Parathyroid adenoma (tissue), 2 donors: ENCODE measurements around the gene APEH.

Source experiments
- H2AFZ ChIP-seq: fragments of 300-600 bp; sonication (generic); one replicate; pipeline ENCODE4 v1.7.0; 2017; ENCODE audit warnings: antibody characterized with exemption, mild to moderate bottlenecking
- H3K27ac ChIP-seq: fragments of 300-600 bp; sonication (generic); one replicate; pipeline ENCODE4 v1.7.0; 2017
- H3K27me3 ChIP-seq: fragments of 300-600 bp; sonication (generic); one replicate; pipeline ENCODE4 v1.7.0; 2017; ENCODE audit warnings: low read length; ENCODE audit not compliant: control insufficient read depth, insufficient read depth
- H3K36me3 ChIP-seq: fragments of 300-600 bp; sonication (generic); one replicate; pipeline ENCODE4 v1.7.0; 2017; ENCODE audit warnings: low read length; ENCODE audit not compliant: control insufficient read depth, insufficient read depth
- H3K4me1 ChIP-seq: fragments of 300-600 bp; sonication (generic); one replicate; pipeline ENCODE4 v1.7.0; 2017; ENCODE audit warnings: control low read depth
- H3K4me2 ChIP-seq: fragments of 300-600 bp; sonication (generic); one replicate; pipeline ENCODE4 v1.7.0; 2017; ENCODE audit warnings: low read length
- H3K4me3 ChIP-seq: fragments of 300-600 bp; sonication (generic); one replicate; pipeline ENCODE4 v1.7.0; 2017; ENCODE audit warnings: low read depth, low read length
- H3K79me2 ChIP-seq: fragments of 300-600 bp; sonication (generic); one replicate; pipeline ENCODE4 v1.7.0; 2017; ENCODE audit warnings: control low read depth
- H3K9ac ChIP-seq: fragments of 300-600 bp; sonication (generic); one replicate; pipeline ENCODE4 v1.7.0; 2017; ENCODE audit warnings: mild to moderate bottlenecking
- H3K9me3 ChIP-seq: fragments of 300-600 bp; sonication (generic); one replicate; pipeline ENCODE4 v1.7.0; 2017; ENCODE audit warnings: low read length; ENCODE audit not compliant: control insufficient read depth
- TF ChIP-seq, protein P1 (sequence below): fragments of 300-600 bp; sonication (generic); IDR thresholded peaks from one replicate; pipeline ENCODE4 v1.7.0; 2017; ENCODE audit warnings: antibody characterized with exemption, mild to moderate bottlenecking
- donor health status: primary hyperparathyroidism.

Gene APEH

DNA sequence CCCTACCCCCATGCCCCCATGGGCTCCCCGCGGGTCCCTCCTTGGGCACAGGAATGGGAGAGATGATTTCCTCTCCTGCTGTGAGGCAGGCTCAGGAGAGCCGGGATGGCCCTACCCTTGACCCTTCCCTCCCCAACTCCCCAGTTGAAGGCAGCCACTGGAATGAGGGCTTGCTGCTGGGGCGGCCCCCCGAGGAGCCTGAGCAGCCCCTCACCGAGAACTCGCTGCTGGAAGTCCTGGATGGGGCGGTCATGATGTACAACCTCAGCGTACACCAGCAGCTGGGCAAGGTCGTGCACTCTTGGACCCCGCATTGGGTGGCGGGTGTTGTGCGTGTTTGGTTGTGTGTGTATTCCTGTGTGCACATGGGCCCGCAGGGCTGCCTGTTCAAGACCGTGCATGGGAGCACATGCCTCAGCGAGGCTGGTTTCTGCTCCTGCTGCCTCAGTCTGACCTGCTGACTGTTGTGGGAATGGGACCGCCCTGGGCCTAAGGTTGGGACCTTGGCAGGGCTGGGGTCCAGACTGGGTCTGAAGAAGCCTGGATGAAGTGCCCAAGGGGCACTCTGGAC, 31.3 kb downstream of the APEH start:
- Histone ChIP-seq H3K27ac (no peak overlapping the region), H3K79me2 (peaks cover 4% of the 10 kb centered on the region), H3K4me3 (no peak overlapping the region), H3K9ac (no peak overlapping the region), H2AFZ (no peak overlapping the region), H3K27me3 (no peaks in the 10 kb centered on the region), H3K9me3 (no peaks in the 10 kb centered on the region), H3K36me3 (no peaks in the 10 kb centered on the region), H3K4me1 (peaks cover 3% of the 10 kb centered on the region), H3K4me2 (no peak overlapping the region)
- TF ChIP-seq, protein P1, sequence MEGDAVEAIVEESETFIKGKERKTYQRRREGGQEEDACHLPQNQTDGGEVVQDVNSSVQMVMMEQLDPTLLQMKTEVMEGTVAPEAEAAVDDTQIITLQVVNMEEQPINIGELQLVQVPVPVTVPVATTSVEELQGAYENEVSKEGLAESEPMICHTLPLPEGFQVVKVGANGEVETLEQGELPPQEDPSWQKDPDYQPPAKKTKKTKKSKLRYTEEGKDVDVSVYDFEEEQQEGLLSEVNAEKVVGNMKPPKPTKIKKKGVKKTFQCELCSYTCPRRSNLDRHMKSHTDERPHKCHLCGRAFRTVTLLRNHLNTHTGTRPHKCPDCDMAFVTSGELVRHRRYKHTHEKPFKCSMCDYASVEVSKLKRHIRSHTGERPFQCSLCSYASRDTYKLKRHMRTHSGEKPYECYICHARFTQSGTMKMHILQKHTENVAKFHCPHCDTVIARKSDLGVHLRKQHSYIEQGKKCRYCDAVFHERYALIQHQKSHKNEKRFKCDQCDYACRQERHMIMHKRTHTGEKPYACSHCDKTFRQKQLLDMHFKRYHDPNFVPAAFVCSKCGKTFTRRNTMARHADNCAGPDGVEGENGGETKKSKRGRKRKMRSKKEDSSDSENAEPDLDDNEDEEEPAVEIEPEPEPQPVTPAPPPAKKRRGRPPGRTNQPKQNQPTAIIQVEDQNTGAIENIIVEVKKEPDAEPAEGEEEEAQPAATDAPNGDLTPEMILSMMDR: no peak

DNA sequence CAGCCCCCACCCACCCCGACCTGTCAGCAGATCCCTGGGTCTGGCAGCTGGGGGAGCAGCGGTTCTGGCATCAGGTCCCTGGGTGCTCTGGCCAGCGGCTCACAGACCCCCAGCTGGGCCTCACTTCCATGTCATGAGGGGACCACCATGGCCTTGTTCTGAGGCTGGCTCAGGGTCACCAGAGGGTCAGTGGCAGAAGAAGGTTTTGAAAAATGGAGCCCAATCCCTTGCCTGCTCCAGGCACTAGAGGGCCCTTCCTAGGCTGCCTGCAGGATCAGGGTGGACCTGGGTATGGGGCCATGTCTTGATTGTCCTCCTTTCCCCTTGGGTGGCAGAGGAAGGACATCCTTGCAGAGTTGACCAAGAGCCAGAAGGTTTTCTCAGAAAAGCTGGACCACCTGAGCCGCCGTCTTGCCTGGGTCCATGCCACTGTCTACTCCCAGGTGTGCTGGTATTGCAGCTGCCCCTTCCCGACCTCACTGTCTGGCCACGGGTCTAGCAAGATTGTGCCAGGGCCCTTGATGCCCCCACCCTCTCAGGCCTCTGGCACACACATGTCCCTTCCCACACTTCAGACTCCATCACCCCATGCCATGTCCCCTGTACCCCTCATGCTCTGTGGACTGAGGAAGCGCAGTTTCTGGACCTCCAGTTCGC, 32.4 kb downstream of the APEH start:
- Histone ChIP-seq H2AFZ (no peak overlapping the region), H3K27ac (no peak overlapping the region), H3K4me3 (no peak overlapping the region), H3K36me3 (no peaks in the 10 kb centered on the region), H3K9me3 (no peaks in the 10 kb centered on the region), H3K4me1 (peaks cover 3% of the 10 kb centered on the region), H3K79me2 (peaks cover 4% of the 10 kb centered on the region), H3K27me3 (no peaks in the 10 kb centered on the region), H3K9ac (no peak overlapping the region), H3K4me2 (no peak overlapping the region)
- TF ChIP-seq, protein P1: no peak

DNA sequence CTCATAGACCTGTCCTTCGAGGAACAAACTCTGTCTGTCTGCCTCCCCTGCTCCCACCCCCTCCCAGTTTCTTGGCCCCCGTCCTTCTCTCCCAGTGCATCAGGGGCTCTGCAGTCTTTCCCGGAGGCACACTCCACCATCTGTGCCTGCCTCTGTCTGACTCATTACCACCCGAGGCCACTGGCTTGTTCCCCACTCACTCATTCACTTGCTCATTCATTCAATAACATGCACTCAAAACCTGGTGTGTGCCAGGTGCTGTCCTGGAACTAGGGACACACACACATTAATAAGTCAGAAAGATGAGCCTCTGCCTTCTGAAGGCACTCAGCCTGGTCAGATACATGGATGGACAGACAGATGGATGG, 32.9 kb downstream of the APEH start:
- H3K9ac ChIP-seq: no peak overlapping the region
- TF ChIP-seq, protein P1: no peak
- no peak overlapping the region for H2AFZ ChIP-seq
- H3K9me3 ChIP-seq: no peaks in the 10 kb centered on the region
- peaks cover 4% of the 10 kb centered on the region for H3K79me2 ChIP-seq
- no peak overlapping the region for H3K27ac ChIP-seq
- no peaks in the 10 kb centered on the region for H3K27me3 ChIP-seq
- H3K4me2 ChIP-seq: no peak overlapping the region
- no peak overlapping the region for H3K4me3 ChIP-seq
- H3K36me3 ChIP-seq: no peaks in the 10 kb centered on the region
- peaks cover 3% of the 10 kb centered on the region for H3K4me1 ChIP-seq

DNA sequence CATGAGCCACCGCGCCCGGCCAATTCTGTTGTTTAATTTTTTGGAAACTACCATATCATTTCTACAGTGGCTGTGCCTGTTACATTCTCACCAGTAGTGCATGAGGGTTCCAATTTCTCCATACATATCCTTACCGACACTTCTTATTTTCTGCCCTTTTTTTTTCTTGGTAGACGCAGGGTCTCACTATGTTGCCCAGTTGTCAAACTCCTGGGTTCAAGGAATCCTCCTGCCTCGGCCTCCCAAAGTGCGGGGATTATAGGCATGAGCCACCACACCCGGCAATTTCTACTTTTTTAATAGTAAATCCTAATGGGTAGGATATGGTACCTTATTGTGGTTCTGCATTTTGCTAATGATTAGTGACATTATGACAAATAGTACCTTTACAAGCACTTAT, 35.7 kb downstream of the APEH start:
- H3K4me2 ChIP-seq: no peak overlapping the region
- TF ChIP-seq, protein P1: no peak
- H3K4me3 ChIP-seq: no peak overlapping the region
- H3K27me3 ChIP-seq: no peaks in the 10 kb centered on the region
- H3K36me3 ChIP-seq: no peaks in the 10 kb centered on the region
- no peak overlapping the region for H3K9ac ChIP-seq
- no peaks in the 10 kb centered on the region for H3K9me3 ChIP-seq
- H3K27ac ChIP-seq: no peak overlapping the region
- H2AFZ ChIP-seq: no peak overlapping the region
- peaks cover 6% of the 10 kb centered on the region for H3K4me1 ChIP-seq
- H3K79me2 ChIP-seq: no peaks in the 10 kb centered on the region

DNA sequence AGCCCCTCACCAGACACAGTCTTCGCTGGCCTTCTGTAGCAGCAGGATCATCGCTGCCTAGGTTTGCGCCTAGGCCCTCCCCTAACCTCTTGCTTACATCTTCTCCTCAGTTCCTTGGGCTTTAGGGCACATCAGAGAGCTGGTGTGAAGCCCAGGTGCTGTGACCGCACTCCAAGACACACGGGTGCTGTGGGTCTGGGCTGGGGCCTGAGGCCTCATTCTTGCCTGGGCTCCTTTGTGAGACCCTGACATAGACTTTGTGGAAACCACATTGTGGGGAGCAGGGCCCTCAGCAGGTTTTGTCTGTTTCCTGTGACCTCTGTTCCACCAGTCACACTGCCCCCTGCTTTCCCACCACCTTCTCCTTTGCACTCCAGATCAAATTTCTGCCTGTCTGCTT, 37.3 kb downstream of the APEH start:
- Histone ChIP-seq H3K9me3 (no peaks in the 10 kb centered on the region), H3K4me2 (no peak overlapping the region), H3K27ac (no peak overlapping the region), H3K27me3 (no peaks in the 10 kb centered on the region), H3K4me1 (peaks cover 13% of the 10 kb centered on the region), H3K79me2 (no peaks in the 10 kb centered on the region), H2AFZ (no peak overlapping the region), H3K36me3 (no peaks in the 10 kb centered on the region), H3K4me3 (no peak overlapping the region), H3K9ac (no peak overlapping the region)
- TF ChIP-seq, protein P1: no peak
